Ovary (tissue), 3 donors: ENCODE data around the gene TSPAN14.

Experiments
- EP300 ChIP-seq: sonication (generic); formaldehyde crosslinking; IDR thresholded peaks from one replicate; pipeline ENCODE4 v1.6.1; 2017; ENCODE audit warnings: antibody characterized with exemption
- POLR2A ChIP-seq: fragments of 450-650 bp; IDR thresholded peaks from one replicate; pipeline ENCODE4 v1.6.1; 2017; ENCODE audit warnings: antibody characterized with exemption, mild to moderate bottlenecking, moderate library complexity
- TF ChIP-seq, protein P1 (sequence below), 3 donors: fragments of 450-650 bp in 2 of 3; fragments of 200-600 bp in 1 of 3; IDR thresholded peaks; one replicate each; pipeline versions ENCODE4 v1.5.1 to v1.8.0; 2016 to 2022; ENCODE audit warnings: antibody characterized with exemption in 3 of 3, mild to moderate bottlenecking in 1 of 3
- donor health status: DM: no; HTN: no; CAD: no.

DNA sequence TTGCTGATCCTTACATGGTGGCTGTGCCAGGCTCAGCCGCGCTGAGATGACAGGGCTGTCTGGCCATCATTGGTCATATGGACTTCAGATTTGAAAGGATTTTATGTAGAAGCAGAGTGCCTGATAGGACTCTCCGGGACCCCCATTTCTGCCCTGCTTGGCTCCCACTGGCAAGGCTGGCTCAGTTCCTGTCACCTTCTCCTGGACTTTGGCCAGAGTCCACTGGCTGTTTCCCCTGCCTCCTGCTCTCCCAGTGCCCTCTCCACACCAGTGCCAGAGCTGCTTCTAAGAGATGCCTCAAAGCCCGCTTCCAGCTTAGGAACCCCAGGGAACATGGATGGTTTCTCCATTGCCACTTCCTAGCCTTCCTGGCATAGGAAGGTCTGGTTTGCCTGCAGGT, 78.5 kb downstream of the TSPAN14 start:
- TF ChIP-seq POLR2A, result no peak
- TF ChIP-seq, protein P1, sequence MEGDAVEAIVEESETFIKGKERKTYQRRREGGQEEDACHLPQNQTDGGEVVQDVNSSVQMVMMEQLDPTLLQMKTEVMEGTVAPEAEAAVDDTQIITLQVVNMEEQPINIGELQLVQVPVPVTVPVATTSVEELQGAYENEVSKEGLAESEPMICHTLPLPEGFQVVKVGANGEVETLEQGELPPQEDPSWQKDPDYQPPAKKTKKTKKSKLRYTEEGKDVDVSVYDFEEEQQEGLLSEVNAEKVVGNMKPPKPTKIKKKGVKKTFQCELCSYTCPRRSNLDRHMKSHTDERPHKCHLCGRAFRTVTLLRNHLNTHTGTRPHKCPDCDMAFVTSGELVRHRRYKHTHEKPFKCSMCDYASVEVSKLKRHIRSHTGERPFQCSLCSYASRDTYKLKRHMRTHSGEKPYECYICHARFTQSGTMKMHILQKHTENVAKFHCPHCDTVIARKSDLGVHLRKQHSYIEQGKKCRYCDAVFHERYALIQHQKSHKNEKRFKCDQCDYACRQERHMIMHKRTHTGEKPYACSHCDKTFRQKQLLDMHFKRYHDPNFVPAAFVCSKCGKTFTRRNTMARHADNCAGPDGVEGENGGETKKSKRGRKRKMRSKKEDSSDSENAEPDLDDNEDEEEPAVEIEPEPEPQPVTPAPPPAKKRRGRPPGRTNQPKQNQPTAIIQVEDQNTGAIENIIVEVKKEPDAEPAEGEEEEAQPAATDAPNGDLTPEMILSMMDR (IDR thresholded peaks at IDR 0.05), result no peak
- no peak for TF ChIP-seq EP300
